DMS114 treated with DMSO at 0.1 percent for 48 hours (cell line): ENCODE measurements around the gene CNTLN.
A peak's percentile ranks its signal among the peaks of the same experiment; 100 is the strongest.

Experiments
- DNase-seq: peaks from one replicate; lab custom pipeline; 2025; ENCODE audit not compliant: unreplicated experiment; lab: John Stamatoyannopoulos, UW

The CNTLN gene, protein sequence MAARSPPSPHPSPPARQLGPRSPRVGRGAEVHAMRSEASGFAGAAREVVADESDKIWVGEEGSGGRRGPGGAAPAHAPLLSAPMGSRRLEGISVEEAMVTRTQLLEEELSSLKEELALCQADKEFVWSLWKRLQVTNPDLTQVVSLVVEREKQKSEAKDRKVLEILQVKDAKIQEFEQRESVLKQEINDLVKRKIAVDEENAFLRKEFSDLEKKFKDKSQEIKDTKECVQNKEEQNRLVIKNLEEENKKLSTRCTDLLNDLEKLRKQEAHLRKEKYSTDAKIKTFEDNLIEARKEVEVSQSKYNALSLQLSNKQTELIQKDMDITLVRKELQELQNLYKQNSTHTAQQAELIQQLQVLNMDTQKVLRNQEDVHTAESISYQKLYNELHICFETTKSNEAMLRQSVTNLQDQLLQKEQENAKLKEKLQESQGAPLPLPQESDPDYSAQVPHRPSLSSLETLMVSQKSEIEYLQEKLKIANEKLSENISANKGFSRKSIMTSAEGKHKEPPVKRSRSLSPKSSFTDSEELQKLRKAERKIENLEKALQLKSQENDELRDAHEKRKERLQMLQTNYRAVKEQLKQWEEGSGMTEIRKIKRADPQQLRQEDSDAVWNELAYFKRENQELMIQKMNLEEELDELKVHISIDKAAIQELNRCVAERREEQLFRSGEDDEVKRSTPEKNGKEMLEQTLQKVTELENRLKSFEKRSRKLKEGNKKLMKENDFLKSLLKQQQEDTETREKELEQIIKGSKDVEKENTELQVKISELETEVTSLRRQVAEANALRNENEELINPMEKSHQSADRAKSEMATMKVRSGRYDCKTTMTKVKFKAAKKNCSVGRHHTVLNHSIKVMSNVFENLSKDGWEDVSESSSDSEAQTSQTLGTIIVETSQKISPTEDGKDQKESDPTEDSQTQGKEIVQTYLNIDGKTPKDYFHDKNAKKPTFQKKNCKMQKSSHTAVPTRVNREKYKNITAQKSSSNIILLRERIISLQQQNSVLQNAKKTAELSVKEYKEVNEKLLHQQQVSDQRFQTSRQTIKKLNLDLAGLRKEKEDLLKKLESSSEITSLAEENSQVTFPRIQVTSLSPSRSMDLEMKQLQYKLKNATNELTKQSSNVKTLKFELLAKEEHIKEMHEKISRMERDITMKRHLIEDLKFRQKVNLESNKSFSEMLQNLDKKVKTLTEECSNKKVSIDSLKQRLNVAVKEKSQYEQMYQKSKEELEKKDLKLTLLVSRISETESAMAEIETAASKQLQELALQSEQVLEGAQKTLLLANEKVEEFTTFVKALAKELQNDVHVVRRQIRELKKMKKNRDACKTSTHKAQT (N-terminal part only)

GRCh38 chr9:17134396-17135294, at the start of gene CNTLN:
CNTLN (plus strand) TSS chr9:17135040; CDS start chr9:17135066, 26 bp downstream.
- peak; percentile 50 for DNase-seq

- DNase-seq: no peak
Observed at GRCh38 chr9:17088566-17088965, 46.3 kb upstream of the CNTLN start.

DNA sequence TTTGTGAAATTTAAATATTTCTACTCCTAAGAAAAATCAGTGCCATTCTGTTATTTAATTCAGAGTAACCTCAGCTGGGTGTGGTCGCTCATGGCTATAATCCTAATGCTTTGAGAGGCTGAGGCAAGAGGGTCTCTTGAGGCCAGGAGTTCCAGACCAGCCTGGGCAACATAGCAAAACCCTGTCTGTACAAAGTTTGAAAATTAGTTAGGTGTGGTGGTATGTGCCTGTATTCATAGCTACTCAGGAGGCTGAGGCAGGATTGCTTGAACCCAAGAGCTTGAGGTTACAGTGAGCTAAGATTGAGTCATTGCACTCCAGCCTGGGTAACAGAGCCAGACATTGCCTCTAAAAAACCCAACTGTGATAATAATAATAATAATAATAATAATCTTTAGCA, 44.8 kb upstream of the CNTLN start:
- DNase-seq: no peak

DNA sequence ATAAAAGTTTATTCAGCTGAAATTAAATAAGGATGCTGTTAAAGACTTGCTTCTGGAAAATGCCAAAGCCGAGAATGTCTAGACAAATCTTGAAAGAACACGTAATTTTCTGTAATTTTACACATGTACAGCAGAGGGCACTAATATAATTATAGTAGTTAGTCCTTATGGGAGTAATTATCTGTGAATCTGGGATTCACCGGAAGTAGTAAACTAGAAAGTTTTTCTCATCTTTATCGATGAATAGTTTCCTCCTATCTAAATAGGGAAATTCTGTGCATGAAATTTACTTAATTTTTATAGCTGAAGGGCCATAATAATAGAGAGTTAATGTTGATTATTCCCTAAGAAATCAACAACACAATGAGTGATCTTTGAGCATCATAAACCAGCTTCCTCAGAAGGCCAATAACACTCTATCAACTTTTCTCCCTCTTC, 18.4 kb upstream of the CNTLN start:
- DNase-seq: peak; percentile 50

- no peak for DNase-seq
Observed at GRCh38 chr9:17117372-17117771, 17.5 kb upstream of the CNTLN start.

DNA sequence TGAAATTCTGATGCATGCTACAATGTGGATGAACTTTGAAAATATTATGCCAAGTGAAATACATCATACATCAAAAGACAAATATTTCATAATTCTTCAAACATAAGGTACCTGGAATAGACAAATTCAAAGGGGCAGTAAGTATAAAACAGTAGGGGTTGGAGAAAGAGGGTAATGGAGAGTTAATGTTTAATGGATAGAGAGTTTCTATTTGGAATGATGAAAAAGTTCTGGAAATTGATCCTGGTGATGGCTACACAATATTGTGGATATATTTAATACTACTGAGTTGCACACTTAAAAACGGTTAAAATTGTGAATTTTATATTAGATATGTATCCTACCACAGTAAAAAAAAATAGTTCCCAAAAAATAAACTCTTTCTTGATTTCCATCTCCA, 14.6 kb upstream of the CNTLN start:
- no peak for DNase-seq

DNA sequence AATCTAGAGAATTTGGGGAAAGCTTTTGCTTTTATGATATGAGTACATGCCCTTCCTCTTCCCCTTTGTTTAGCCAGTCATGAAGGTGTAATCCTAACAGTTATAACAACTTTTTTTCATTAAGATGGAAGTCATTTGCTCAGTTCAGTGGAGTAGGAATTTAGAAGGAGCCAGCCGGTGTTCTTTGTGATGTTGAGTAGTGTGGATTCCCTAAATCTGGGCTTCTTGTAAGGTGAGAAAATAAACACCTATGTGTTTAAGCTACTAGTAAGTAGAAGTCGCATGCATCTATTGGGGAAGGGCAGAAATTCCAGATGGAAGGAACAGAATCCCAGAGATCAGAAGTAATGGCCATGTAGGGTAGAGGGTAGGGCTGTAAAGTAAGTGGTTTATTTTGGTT, 13.6 kb upstream of the CNTLN start:
- DNase-seq: no peak

- DNase-seq: no peak
Observed at GRCh38 chr9:17130291-17130690, 4.5 kb upstream of the CNTLN start.

DNA sequence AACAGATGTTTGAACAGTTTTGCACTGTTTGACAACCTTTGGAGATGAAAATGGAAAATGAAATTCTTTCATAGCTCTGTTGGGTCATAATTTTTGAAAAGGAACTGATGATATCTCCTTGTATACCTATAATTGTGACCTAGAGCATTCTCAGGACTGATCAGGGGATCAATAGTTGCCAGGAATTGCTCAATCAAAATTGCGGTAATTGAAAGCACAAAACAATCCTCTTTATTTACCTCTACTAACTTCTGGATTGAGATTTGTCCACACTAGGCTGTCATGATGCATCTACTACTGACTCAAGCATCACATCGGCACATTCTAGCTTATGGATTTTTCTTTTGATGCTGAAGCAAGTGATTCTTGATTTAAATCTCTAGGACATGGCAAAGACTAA, 4.1 kb upstream of the CNTLN start:
- DNase-seq: no peak

- no peak for DNase-seq
Observed at GRCh38 chr9:17131494-17131893, 3.3 kb upstream of the CNTLN start.

GRCh38 chr9:17135295-17136160, 688 bp downstream of the CNTLN start:
- no peak for DNase-seq

GRCh38 chr9:17137566-17137965, 2.7 kb downstream of the CNTLN start:
- DNase-seq: no peak

DNA sequence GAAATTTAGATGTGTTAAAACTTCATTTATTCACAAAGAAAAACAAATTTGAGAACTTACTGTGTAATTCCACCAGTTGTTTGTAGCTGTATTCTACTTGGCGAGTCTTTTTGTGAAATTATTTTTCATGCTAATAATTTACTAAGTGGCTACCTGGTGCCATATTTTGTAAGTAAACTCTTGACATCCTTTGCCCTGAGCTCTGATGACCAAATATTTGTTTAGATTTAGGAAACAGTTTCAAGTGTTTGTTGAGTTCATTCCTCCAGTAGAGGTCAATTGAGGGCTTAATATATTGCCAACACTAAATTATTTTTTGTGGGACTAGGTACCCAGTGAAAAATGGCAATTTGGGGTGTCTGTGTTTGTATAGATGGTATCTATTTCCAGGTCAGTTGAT, 3.7 kb downstream of the CNTLN start:
- DNase-seq: no peak

DNA sequence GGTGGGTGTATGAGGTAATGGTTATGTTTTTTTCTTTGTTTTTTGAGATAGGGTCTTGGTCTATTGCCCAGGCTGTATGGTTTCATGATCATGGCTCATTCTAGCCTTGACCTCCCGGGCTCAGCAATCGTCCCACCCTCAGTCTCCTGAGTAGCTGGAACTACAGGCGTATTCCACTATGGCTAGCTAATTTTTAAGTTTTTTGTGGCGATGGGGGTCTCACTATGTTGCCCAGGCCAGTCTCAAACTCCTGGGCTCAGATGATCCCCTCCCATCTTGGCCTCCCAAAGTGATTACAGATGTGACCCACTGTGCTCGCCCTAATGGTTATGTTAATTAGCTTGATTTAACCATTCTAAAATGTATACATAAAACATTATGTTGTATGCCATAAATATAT, 5.6 kb downstream of the CNTLN start:
- no peak for DNase-seq

GRCh38 chr9:17148324-17148723, 13.5 kb downstream of the CNTLN start:
- DNase-seq: no peak

- DNase-seq: no peak
Observed at GRCh38 chr9:17159469-17159868, 24.6 kb downstream of the CNTLN start.

- no peak for DNase-seq
Observed at GRCh38 chr9:17160327-17160726, 25.5 kb downstream of the CNTLN start.

DNA sequence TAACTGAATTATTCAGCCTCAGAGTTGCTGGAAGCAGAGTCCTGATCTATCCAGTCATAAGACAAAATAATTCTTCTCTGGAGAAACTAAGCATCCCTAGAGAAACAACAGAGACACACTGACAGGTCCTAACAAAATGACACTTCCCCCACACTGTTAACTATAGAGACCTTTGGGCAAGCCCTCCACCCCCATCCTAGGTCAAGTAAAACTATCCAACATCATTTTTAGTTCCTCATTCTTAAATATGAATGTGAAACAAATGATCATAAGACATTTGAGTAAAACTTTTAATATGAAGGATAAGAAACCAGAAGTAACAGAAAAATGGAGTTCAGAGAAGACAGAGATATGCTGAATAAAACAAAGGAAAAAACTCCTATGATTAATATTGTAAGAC, 30.9 kb downstream of the CNTLN start:
- no peak for DNase-seq

DNA sequence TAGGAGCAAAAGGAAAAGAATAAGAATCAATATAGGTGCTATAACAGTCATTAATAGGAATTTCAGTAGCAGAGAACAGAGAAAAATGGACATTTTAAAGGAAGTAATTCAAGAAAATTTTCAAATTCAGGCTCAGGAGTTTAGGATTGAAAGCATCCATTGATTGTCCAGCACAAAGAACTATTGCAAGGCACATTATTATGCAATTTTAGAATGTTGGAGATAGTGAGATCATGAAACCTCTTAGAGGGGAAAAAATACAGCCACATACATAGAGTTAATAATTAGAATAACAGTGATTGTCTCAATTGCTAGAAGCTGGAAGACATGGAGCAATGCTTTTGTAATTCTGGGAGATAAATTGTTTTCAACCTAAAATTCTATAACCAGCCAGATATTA, 31.5 kb downstream of the CNTLN start:
- no peak for DNase-seq
